CD4-positive, alpha-beta T cell treated with Interferon gamma for 1 hour (primary cell): ENCODE data around the gene DLGAP1.

ENCODE experiments used
- DNase-seq: peaks from one replicate; pipeline ENCODE4 v3.0.0-alpha.2; 2020

DLGAP1 gene

GRCh38 chr18:4284528-4284927 is 170.6 kb downstream of the DLGAP1 start:
- no peak for DNase-seq

- no peak for DNase-seq
Observed at GRCh38 chr18:4283746-4284291, 171.3 kb downstream of the DLGAP1 start.

GRCh38 chr18:4282954-4283353 is 172.2 kb downstream of the DLGAP1 start:
- DNase-seq = no peak

- no peak for DNase-seq
Observed at GRCh38 chr18:4276953-4277585, 178.0 kb downstream of the DLGAP1 start.

GRCh38 chr18:4271952-4272351 is 183.2 kb downstream of the DLGAP1 start:
- DNase-seq = no peak

- no peak for DNase-seq
Observed at GRCh38 chr18:4270988-4271387, 184.1 kb downstream of the DLGAP1 start.

- no peak for DNase-seq
Observed at GRCh38 chr18:4270016-4270415, 185.1 kb downstream of the DLGAP1 start.

- DNase-seq = no peak
Observed at GRCh38 chr18:4267641-4268040, 187.5 kb downstream of the DLGAP1 start.

GRCh38 chr18:4264347-4264791 is 190.7 kb downstream of the DLGAP1 start:
- no peak for DNase-seq

- DNase-seq = no peak
Observed at GRCh38 chr18:4260107-4260506, 195.0 kb downstream of the DLGAP1 start.

- no peak for DNase-seq
Observed at GRCh38 chr18:4256766-4257417, 198.2 kb downstream of the DLGAP1 start.

- no peak for DNase-seq
Observed at GRCh38 chr18:4254840-4255239, 200.3 kb downstream of the DLGAP1 start.

- no peak for DNase-seq
Observed at GRCh38 chr18:4252829-4253228, 202.3 kb downstream of the DLGAP1 start.

- no peak for DNase-seq
Observed at GRCh38 chr18:4251873-4252272, 203.2 kb downstream of the DLGAP1 start.

GRCh38 chr18:4251206-4251605 is 203.9 kb downstream of the DLGAP1 start:
- DNase-seq = no peak

- DNase-seq = no peak
Observed at GRCh38 chr18:4250141-4250540, 205.0 kb downstream of the DLGAP1 start.

- no peak for DNase-seq
Observed at GRCh38 chr18:4248686-4249085, 206.4 kb downstream of the DLGAP1 start.

GRCh38 chr18:4246374-4246773 is 208.7 kb downstream of the DLGAP1 start:
- DNase-seq = no peak

- DNase-seq = no peak
Observed at GRCh38 chr18:4245456-4245855, 209.7 kb downstream of the DLGAP1 start.

- DNase-seq = no peak
Observed at GRCh38 chr18:4242431-4243161, 212.5 kb downstream of the DLGAP1 start.

GRCh38 chr18:4241090-4241617 is 214.0 kb downstream of the DLGAP1 start:
- DNase-seq = no peak

GRCh38 chr18:4238966-4239365 is 216.1 kb downstream of the DLGAP1 start:
- DNase-seq = no peak

- no peak for DNase-seq
Observed at GRCh38 chr18:4237664-4238041, 217.5 kb downstream of the DLGAP1 start.
